IPS-18a (cell line): ENCODE measurements around the gene BLOC1S4.
"Not testable (repeated sequence)": the region's sequence is repeated elsewhere in the genome, so short reads cannot be mapped to it uniquely, and the experiment has no call there.

ENCODE experiments used
- H3K27ac ChIP-seq: one replicate; pipeline ENCODE4 v1.5.1; 2013; ENCODE audit warnings: low read length
- H3K27me3 ChIP-seq: one replicate; pipeline ENCODE4 v1.6.1; 2013; ENCODE audit warnings: mild to moderate bottlenecking, low read length; ENCODE audit not compliant: control insufficient read depth, insufficient read depth
- H3K36me3 ChIP-seq: one replicate; pipeline ENCODE4 v1.6.1; 2013; ENCODE audit warnings: low read depth, low read length; ENCODE audit not compliant: control insufficient read depth
- H3K4me1 ChIP-seq: one replicate; pipeline ENCODE4 v1.6.1; 2013; ENCODE audit warnings: low read depth, low read length; ENCODE audit not compliant: control insufficient read depth
- H3K4me3 ChIP-seq: one replicate; pipeline ENCODE4 v1.5.1; 2013; ENCODE audit warnings: low read length
- H3K9ac ChIP-seq: one replicate; pipeline ENCODE4 v1.6.1; 2013; ENCODE audit warnings: mild to moderate bottlenecking, low read length, moderate library complexity
- H3K9me3 ChIP-seq: one replicate; pipeline ENCODE4 v1.6.1; 2013; ENCODE audit warnings: low read depth, low read length; ENCODE audit not compliant: control insufficient read depth

The BLOC1S4 gene

GRCh38 chr4:6722891-6723290 lies 6.9 kb downstream of the BLOC1S4 start:
- Histone ChIP-seq H3K27me3 (no peaks in the 10 kb centered on the region), H3K9ac (no peak overlapping the region), H3K27ac (no peak overlapping the region), H3K36me3 (no peaks in the 10 kb centered on the region), H3K4me1 (peaks cover 5% of the 10 kb centered on the region), H3K9me3 (no peaks in the 10 kb centered on the region), H3K4me3 (no peak overlapping the region)

GRCh38 chr4:6723851-6724250 lies 7.9 kb downstream of the BLOC1S4 start:
- Histone ChIP-seq H3K9me3 (no peaks in the 10 kb centered on the region), H3K27me3 (no peaks in the 10 kb centered on the region), H3K9ac (no peak overlapping the region), H3K27ac (no peak overlapping the region), H3K4me3 (no peak overlapping the region), H3K4me1 (peaks cover 8% of the 10 kb centered on the region), H3K36me3 (no peaks in the 10 kb centered on the region)

GRCh38 chr4:6724421-6725111 lies 8.6 kb downstream of the BLOC1S4 start:
- H3K9me3 ChIP-seq, result no peaks in the 10 kb centered on the region
- no peak overlapping the region for H3K9ac ChIP-seq

DNA sequence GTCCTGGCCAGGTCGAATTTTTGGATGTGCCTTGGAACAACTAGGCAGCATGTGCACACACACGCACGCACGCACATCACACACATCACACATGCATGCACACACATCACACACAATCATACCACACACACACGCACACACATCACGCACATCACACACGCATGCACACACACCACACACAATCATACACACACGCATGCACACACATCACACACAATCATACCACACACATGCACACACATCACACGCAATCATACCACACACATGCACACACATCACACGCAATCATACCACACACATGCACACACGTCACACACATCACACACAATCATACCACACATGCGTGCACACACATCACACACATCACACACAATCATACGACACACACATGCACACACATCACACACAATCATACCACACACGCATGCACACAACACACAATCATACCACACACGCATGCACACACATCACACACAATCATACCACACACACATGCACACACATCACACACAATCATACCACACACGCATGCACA lies 9.5 kb downstream of the BLOC1S4 start:
- not testable (repeated sequence) for H3K27ac ChIP-seq, H3K9me3 ChIP-seq, H3K36me3 ChIP-seq, H3K9ac ChIP-seq, H3K4me1 ChIP-seq, H3K4me3 ChIP-seq, H3K27me3 ChIP-seq

More at GRCh38 chr4:6724421-6725111, 8.6 kb downstream of the BLOC1S4 start:
- no peaks in the 10 kb centered on the region for H3K27me3 ChIP-seq
- no peaks in the 10 kb centered on the region for H3K36me3 ChIP-seq
- no peak overlapping the region for H3K27ac ChIP-seq
- peaks cover 8% of the 10 kb centered on the region for H3K4me1 ChIP-seq
- no peak overlapping the region for H3K4me3 ChIP-seq

DNA sequence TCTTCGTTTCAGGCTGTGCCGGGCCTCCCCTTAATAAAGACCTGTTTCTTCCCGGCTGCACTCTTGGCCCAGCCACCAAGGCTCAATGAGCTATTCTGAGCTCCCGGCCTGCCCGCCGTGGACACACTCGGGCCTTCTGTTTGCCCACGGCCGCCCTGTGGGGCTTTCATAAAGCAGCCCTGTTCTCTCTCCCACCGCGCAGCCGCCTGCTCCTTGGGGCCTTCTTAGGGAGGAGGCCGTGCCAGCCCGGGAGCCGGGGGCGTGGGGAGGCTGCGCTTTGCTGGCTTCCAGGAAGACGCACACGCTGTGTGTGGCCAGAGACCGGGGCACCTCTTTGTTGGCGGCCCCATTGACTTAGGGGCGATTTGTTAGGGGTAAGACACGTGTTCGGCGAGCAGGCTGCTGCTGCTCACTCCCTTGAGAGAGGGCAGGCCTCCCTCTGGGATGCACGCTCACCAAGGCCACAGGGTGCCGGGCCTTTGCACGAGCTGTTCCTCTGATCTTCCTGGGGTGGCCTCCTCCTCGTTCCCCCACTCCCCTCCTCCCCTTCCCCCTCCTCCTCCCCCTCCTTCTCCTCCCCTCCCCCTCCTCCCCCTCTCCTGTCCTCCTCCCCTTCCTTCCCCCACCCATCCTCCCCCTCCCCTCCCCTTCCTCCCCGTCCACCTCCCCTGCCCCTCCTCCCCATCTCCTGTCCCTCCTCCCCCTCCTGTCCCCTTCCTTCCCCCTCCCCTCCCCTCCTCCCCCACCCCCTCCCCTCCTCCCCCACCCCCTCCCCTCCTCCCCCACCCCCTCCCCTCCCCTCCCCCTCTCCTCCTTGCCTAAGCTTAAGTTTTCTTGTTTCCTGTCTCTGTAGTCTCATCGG lies 11.3 kb downstream of the BLOC1S4 start:
- Histone ChIP-seq H3K4me1 (peaks cover 13% of the 10 kb centered on the region), H3K27ac (no peak overlapping the region), H3K9me3 (no peaks in the 10 kb centered on the region), H3K27me3 (no peaks in the 10 kb centered on the region), H3K36me3 (no peaks in the 10 kb centered on the region), H3K4me3 (no peak overlapping the region), H3K9ac (no peak overlapping the region)

GRCh38 chr4:6727943-6728250 lies 11.9 kb downstream of the BLOC1S4 start:
- H3K4me3 ChIP-seq, result no peak overlapping the region
- H3K27me3 ChIP-seq, result no peaks in the 10 kb centered on the region
- peaks cover 13% of the 10 kb centered on the region for H3K4me1 ChIP-seq
- H3K9me3 ChIP-seq, result no peaks in the 10 kb centered on the region
- no peaks in the 10 kb centered on the region for H3K36me3 ChIP-seq
- no peak overlapping the region for H3K9ac ChIP-seq
- no peak overlapping the region for H3K27ac ChIP-seq

DNA sequence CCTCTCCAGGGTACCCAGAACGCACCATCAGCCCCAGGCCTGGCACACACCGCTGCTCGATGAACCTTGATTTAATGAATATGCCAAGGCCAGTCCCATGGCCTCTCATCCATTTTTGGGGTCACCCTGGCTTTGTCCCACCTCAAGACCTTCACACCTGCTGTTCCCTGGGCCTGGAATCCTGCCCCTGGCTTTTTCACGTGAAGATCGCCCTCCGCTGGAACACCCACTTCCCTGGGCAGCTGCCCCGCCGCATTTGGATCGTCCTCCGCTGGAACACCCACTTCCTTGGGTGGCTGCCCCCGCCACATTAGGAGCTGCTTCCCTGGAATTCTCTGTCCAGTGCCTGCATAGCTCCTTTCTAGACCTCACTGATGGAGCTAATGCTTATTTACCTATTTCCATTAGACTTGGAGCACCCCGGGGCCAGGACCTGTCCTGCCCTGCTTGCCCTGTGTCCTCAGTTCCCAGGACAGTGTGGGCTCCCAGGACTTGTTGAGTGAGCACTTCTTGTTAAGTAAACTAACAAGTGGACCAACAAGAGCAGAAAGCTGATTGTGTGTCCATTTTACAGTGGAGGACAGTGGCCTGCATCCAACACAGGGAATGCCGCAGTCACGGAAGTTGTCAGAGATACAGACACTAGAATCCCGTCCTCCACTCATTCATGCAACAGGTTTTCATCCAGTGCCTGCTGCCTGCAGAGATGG lies 12.5 kb downstream of the BLOC1S4 start:
- H3K36me3 ChIP-seq, result no peaks in the 10 kb centered on the region
- H3K4me1 ChIP-seq, result peaks cover 13% of the 10 kb centered on the region
- no peak overlapping the region for H3K4me3 ChIP-seq
- no peaks in the 10 kb centered on the region for H3K9me3 ChIP-seq
- no peak overlapping the region for H3K27ac ChIP-seq
- H3K27me3 ChIP-seq, result no peaks in the 10 kb centered on the region
- H3K9ac ChIP-seq, result no peak overlapping the region

- Histone ChIP-seq H3K36me3 (no peaks in the 10 kb centered on the region), H3K9me3 (no peaks in the 10 kb centered on the region), H3K9ac (no peak overlapping the region), H3K4me1 (peaks cover 13% of the 10 kb centered on the region), H3K27me3 (no peaks in the 10 kb centered on the region), H3K4me3 (no peak overlapping the region), H3K27ac (no peak overlapping the region)
These were observed 14.8 kb downstream of the BLOC1S4 start for GRCh38 chr4:6730603-6731317.

- no peaks in the 10 kb centered on the region for H3K36me3 ChIP-seq
- no peaks in the 10 kb centered on the region for H3K9me3 ChIP-seq
- no peak overlapping the region for H3K9ac ChIP-seq
- no peak overlapping the region for H3K27ac ChIP-seq
- no peak overlapping the region for H3K4me3 ChIP-seq
- H3K27me3 ChIP-seq, result no peaks in the 10 kb centered on the region
- H3K4me1 ChIP-seq, result peaks cover 13% of the 10 kb centered on the region
These were observed 15.3 kb downstream of the BLOC1S4 start for GRCh38 chr4:6731318-6731675.

DNA sequence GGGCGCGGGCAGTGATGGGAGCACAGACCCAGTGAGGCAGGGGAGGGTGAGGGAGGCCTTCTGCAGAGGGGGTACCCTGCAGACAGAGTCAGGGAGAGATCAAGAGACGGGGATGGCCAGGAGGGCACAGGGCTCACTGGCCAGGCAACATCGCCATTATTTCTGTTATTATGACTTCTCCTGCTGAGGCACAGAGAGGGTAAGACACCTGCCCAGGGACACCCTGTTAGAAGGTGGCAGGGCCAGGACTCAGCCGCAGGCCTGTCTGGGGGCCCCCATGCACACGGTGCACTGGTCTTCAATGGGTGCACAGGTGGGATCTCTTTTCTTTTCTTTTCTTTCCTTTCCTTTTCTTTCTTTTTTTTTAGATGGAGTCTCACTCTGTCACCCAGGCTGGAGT lies 15.8 kb downstream of the BLOC1S4 start:
- H3K9ac ChIP-seq, result no peak overlapping the region
- no peak overlapping the region for H3K4me3 ChIP-seq
- H3K4me1 ChIP-seq, result peaks cover 12% of the 10 kb centered on the region
- H3K27me3 ChIP-seq, result no peaks in the 10 kb centered on the region
- no peaks in the 10 kb centered on the region for H3K36me3 ChIP-seq
- H3K9me3 ChIP-seq, result no peaks in the 10 kb centered on the region
- H3K27ac ChIP-seq, result no peak overlapping the region
